CD4-positive, alpha-beta memory T cell (primary cell): ENCODE results near the gene SPATA16. TPM values are rescaled to one million over a fixed set of nuclear protein-coding genes. Genes with fewer than 3 reads are reported as not detected.
A peak's percentile ranks its signal among the peaks of the same experiment; 100 is the strongest.

Experiments
- CTCF ChIA-PET: fragments of 350-600 bp; sonication (Branson Sonifier 250); formaldehyde crosslinking; loops from one replicate; lab custom pipeline; 2021; ENCODE audit warnings: inconsistent platforms; ENCODE audit not compliant: partially characterized antibody; lab: Charles Lee
- POLR2A ChIA-PET: fragments of 350-600 bp; sonication (Branson Sonifier 250); formaldehyde crosslinking; loops from one replicate; lab custom pipeline; 2021; ENCODE audit not compliant: partially characterized antibody; lab: Charles Lee
- DNase-seq, 5 donors: peaks; one replicate each; pipeline versions ENCODE4 v3.0.0 to v3.0.0-alpha.2; 2020 to 2022; ENCODE audit warnings: mixed read lengths in 1 of 5
- H3K27ac ChIP-seq: one replicate; pipeline ENCODE4 v1.7.0; 2013; ENCODE audit warnings: low read depth, low read length
- H3K27me3 ChIP-seq: 2 replicates; pipeline ENCODE4 v1.7.0; 2013; ENCODE audit warnings: mild to moderate bottlenecking, low read length, moderate library complexity; ENCODE audit not compliant: insufficient read depth
- H3K36me3 ChIP-seq: 2 replicates; pipeline ENCODE4 v1.7.0; 2013; ENCODE audit warnings: mild to moderate bottlenecking, low read length, moderate library complexity; ENCODE audit not compliant: insufficient read depth
- H3K4me1 ChIP-seq: 2 replicates; pipeline ENCODE4 v1.7.0; 2013; ENCODE audit warnings: mild to moderate bottlenecking, low read length, moderate library complexity; ENCODE audit not compliant: insufficient read depth
- H3K4me3 ChIP-seq, 2 donors: one replicate each; pipeline ENCODE4 v1.7.0; 2013; ENCODE audit warnings: low read length in 2 of 2, mild to moderate bottlenecking in 1 of 2
- H3K9me3 ChIP-seq, 2 donors: one replicate each; pipeline ENCODE4 v1.7.0; 2013; ENCODE audit warnings: low read length in 2 of 2, control low read depth in 1 of 2; ENCODE audit not compliant: control insufficient read depth in 1 of 2
- H3K27ac Mint-ChIP-seq, 7 donors: one replicate each; pipeline ENCODE4 v1.8.0; 2020 to 2021; ENCODE audit warnings: mixed read lengths in 7 of 7, mild to moderate bottlenecking in 6 of 7, inconsistent platforms in 3 of 7, moderate library complexity in 3 of 7
- H3K27me3 Mint-ChIP-seq, 2 donors: one replicate each; pipeline ENCODE4 v1.8.0; 2020 to 2021; ENCODE audit warnings: mixed read lengths in 2 of 2
- H3K36me3 Mint-ChIP-seq, 2 donors: one replicate each; pipeline ENCODE4 v1.8.0; 2020 to 2021; ENCODE audit warnings: mixed read lengths in 2 of 2, inconsistent platforms in 1 of 2, mild to moderate bottlenecking in 1 of 2
- H3K4me1 Mint-ChIP-seq, 4 donors: one replicate each; pipeline ENCODE4 v1.8.0; 2020 to 2021; ENCODE audit warnings: mixed read lengths in 4 of 4, mild to moderate bottlenecking in 1 of 4
- H3K4me3 Mint-ChIP-seq, 8 donors: one replicate each; pipeline ENCODE4 v1.8.0; 2020 to 2021; ENCODE audit warnings: mixed read lengths in 8 of 8, mild to moderate bottlenecking in 7 of 8, moderate library complexity in 6 of 8, inconsistent platforms in 3 of 8
- H3K9me3 Mint-ChIP-seq, 8 donors: one replicate each; pipeline ENCODE4 v1.8.0; 2020 to 2021; ENCODE audit warnings: mixed read lengths in 8 of 8, mild to moderate bottlenecking in 5 of 8, inconsistent platforms in 3 of 8, moderate library complexity in 1 of 8
- intact Hi-C: fragments of 100-400 bp; cut with micrococcal nuclease; formaldehyde crosslinking; loops from one replicate; pipeline ENCODE4 v1.15.1; 2023
- polyA plus RNA-seq, 2 donors: library from polyadenylated mRNA; unstranded; fragments of 300-500 nt; fragmentation: Illumina TruSeq; gene quantifications; one replicate each; pipeline ENCODE4 v1.2.3, GENCODE V29; 2021
- total RNA-seq, 2 experiments: library from RNA; stranded (reverse); gene quantifications; one replicate each; pipeline ENCODE4 v1.2.3, GENCODE V29; 2021

The SPATA16 gene
- total and polyA plus RNA-seq, 4 experiments from 2014 or later = not detected

GRCh38 chr3:172929451-172929850 is 211.6 kb downstream of the SPATA16 start:
- CTCF ChIA-PET = no interaction called here
- H3K36me3 Mint-ChIP-seq = no peaks in the 10 kb centered on the region
- intact Hi-C loops = no loop called here
- POLR2A ChIA-PET = no interaction called here
- Histone ChIP-seq H3K36me3 (no peaks in the 10 kb centered on the region), H3K27me3 (no peaks in the 10 kb centered on the region), H3K4me3 (no peak overlapping the region), H3K9me3 (no peaks in the 10 kb centered on the region), H3K27ac (no peak overlapping the region), H3K4me1 (no peaks in the 10 kb centered on the region)
- no peak for DNase-seq
- peaks cover 0 to 2% (median 0%) of the 10 kb centered on the region in 8 donors for H3K9me3 Mint-ChIP-seq
- no peaks in the 10 kb centered on the region for H3K4me1 Mint-ChIP-seq
- H3K4me3 Mint-ChIP-seq = no peak overlapping the region
- no peaks in the 10 kb centered on the region for H3K27me3 Mint-ChIP-seq
- peak overlapping the region in 1 of 7 donors; percentile 8 for H3K27ac Mint-ChIP-seq

- no peaks in the 10 kb centered on the region for H3K36me3 Mint-ChIP-seq
- no peaks in the 10 kb centered on the region for H3K36me3 ChIP-seq
- ChIA-PET POLR2A (no interaction called here), CTCF (no interaction called here)
- no peaks in the 10 kb centered on the region for H3K27me3 Mint-ChIP-seq
- no peaks in the 10 kb centered on the region for H3K27me3 ChIP-seq
- H3K4me3 Mint-ChIP-seq = no peak overlapping the region
- H3K27ac ChIP-seq = no peak overlapping the region
- no peaks in the 10 kb centered on the region for H3K4me1 ChIP-seq
- intact Hi-C loops = no loop called here
- H3K27ac Mint-ChIP-seq = no peak overlapping the region
- H3K4me1 Mint-ChIP-seq = no peaks in the 10 kb centered on the region
- H3K9me3 ChIP-seq = no peaks in the 10 kb centered on the region
- H3K4me3 ChIP-seq = no peak overlapping the region
- DNase-seq = no peak
- H3K9me3 Mint-ChIP-seq = peaks cover 0 to 2% (median 0%) of the 10 kb centered on the region in 8 donors
Measured at GRCh38 chr3:172924546-172924945, 216.5 kb downstream of the SPATA16 start.

DNA sequence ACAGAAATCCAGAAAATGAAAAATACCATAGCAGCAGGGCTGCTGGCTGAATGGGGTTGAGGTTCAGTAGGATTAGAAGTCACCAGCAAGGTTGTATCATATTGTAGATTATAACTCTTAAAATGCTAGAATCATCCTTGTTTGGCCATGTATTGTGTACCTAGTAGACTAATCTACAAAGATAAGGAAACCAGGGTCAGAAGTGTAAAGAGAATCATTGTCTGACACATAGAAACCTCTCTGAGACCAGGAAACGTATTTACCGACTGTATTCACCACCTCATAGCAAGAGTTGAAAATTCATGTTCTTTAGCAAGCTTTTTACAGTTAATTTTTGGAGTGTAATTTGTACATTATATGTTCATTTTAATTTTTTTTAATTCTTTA is 221.7 kb downstream of the SPATA16 start:
- H3K36me3 Mint-ChIP-seq = no peaks in the 10 kb centered on the region
- intact Hi-C loops = no loop called here
- DNase-seq = no peak
- no peak overlapping the region for H3K27ac ChIP-seq
- H3K4me1 Mint-ChIP-seq = no peaks in the 10 kb centered on the region
- no peak overlapping the region for H3K27ac Mint-ChIP-seq
- peaks cover 1 to 5% of the 10 kb centered on the region in 2 donors for H3K27me3 Mint-ChIP-seq
- H3K4me1 ChIP-seq = no peaks in the 10 kb centered on the region
- H3K9me3 Mint-ChIP-seq = no peaks in the 10 kb centered on the region
- no peak overlapping the region for H3K4me3 Mint-ChIP-seq
- H3K27me3 ChIP-seq = no peaks in the 10 kb centered on the region
- no peaks in the 10 kb centered on the region for H3K9me3 ChIP-seq
- POLR2A ChIA-PET = no interaction called here
- no peak overlapping the region for H3K4me3 ChIP-seq
- CTCF ChIA-PET = no interaction called here
- no peaks in the 10 kb centered on the region for H3K36me3 ChIP-seq

DNA sequence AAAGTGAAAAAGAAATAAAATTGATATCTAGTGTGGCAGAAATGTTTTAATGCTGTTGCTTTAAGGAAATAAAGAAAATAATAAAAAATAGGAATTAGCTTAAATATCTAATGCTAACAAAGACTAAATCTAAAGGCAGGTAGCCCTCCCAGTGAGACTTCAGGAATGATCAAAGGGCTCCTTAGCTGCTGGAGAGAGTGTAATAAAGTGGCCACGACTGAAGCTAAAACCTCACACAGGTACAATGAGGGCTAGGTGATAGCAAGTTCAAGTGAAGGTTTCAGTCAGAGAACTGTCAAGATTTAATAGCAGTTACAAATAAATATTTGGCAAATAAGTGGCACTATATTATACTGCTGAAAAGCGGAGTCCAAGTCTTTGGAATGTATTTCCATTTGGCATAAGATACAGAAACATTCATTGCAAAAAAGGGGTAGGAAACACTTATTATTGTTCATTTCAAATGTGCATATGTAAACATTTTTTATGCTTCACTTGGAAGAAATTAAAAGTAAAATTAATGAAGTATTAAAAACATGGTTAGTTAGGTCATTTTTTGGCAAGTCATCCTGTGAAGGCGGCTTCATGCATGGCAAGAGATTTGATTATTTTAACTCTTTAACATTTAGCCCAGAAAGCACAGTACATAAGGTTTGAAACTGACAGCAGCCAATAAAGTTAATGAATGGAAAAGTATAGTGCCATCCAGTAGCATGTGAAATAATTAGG is 222.3 kb downstream of the SPATA16 start:
- H3K4me3 Mint-ChIP-seq = no peak overlapping the region

GRCh38 chr3:172918165-172918564 is 222.9 kb downstream of the SPATA16 start:
- intact Hi-C loops = no loop called here
- H3K36me3 Mint-ChIP-seq = no peaks in the 10 kb centered on the region
- Histone ChIP-seq H3K9me3 (no peaks in the 10 kb centered on the region), H3K27ac (no peak overlapping the region), H3K4me1 (no peaks in the 10 kb centered on the region), H3K27me3 (no peaks in the 10 kb centered on the region), H3K36me3 (no peaks in the 10 kb centered on the region), H3K4me3 (no peak overlapping the region)
- H3K27ac Mint-ChIP-seq = no peak overlapping the region
- ChIA-PET POLR2A (no interaction called here), CTCF (no interaction called here)
- no peak for DNase-seq
- H3K4me3 Mint-ChIP-seq = no peak overlapping the region
- no peaks in the 10 kb centered on the region for H3K4me1 Mint-ChIP-seq
- peaks cover 1 to 5% of the 10 kb centered on the region in 2 donors for H3K27me3 Mint-ChIP-seq
- no peaks in the 10 kb centered on the region for H3K9me3 Mint-ChIP-seq

More for the DNA sequence above, 222.3 kb downstream of the SPATA16 start:
- H3K27me3 ChIP-seq = no peaks in the 10 kb centered on the region
- peaks cover 1 to 5% of the 10 kb centered on the region in 2 donors for H3K27me3 Mint-ChIP-seq
- ChIA-PET POLR2A (no interaction called here), CTCF (no interaction called here)
- no peaks in the 10 kb centered on the region for H3K9me3 Mint-ChIP-seq
- H3K36me3 Mint-ChIP-seq = no peaks in the 10 kb centered on the region
- no peaks in the 10 kb centered on the region for H3K4me1 ChIP-seq
- intact Hi-C loops = no loop called here
- no peak overlapping the region for H3K4me3 ChIP-seq
- H3K27ac ChIP-seq = no peak overlapping the region
- H3K4me1 Mint-ChIP-seq = no peaks in the 10 kb centered on the region
- H3K9me3 ChIP-seq = no peaks in the 10 kb centered on the region
- H3K27ac Mint-ChIP-seq = no peak overlapping the region
- no peaks in the 10 kb centered on the region for H3K36me3 ChIP-seq
- no peak for DNase-seq

- no peak overlapping the region for H3K27ac ChIP-seq
- intact Hi-C loops = no loop called here
- no peak overlapping the region for H3K4me3 ChIP-seq
- Mint-ChIP-seq H3K4me3 (no peak overlapping the region), H3K4me1 (no peaks in the 10 kb centered on the region), H3K36me3 (no peaks in the 10 kb centered on the region), H3K27ac (no peak overlapping the region), H3K9me3 (peaks cover 0 to 6% (median 0%) of the 10 kb centered on the region in 8 donors), H3K27me3 (peaks cover 5 to 10% of the 10 kb centered on the region in 2 donors)
- no peaks in the 10 kb centered on the region for H3K4me1 ChIP-seq
- no peaks in the 10 kb centered on the region for H3K36me3 ChIP-seq
- no peak for DNase-seq
- CTCF ChIA-PET = no interaction called here
- no peaks in the 10 kb centered on the region for H3K27me3 ChIP-seq
- POLR2A ChIA-PET = no interaction called here
- no peaks in the 10 kb centered on the region for H3K9me3 ChIP-seq
Measured at GRCh38 chr3:172915911-172916514, 225.0 kb downstream of the SPATA16 start.

GRCh38 chr3:172914854-172915253 is 226.2 kb downstream of the SPATA16 start:
- Histone ChIP-seq H3K4me1 (no peaks in the 10 kb centered on the region), H3K36me3 (no peaks in the 10 kb centered on the region), H3K9me3 (no peaks in the 10 kb centered on the region), H3K4me3 (no peak overlapping the region), H3K27me3 (no peaks in the 10 kb centered on the region), H3K27ac (no peak overlapping the region)
- Mint-ChIP-seq H3K36me3 (no peaks in the 10 kb centered on the region), H3K4me1 (no peaks in the 10 kb centered on the region), H3K27ac (no peak overlapping the region), H3K9me3 (peaks cover 0 to 8% (median 1%) of the 10 kb centered on the region in 8 donors), H3K27me3 (peaks cover 7 to 10% of the 10 kb centered on the region in 2 donors), H3K4me3 (no peak overlapping the region)
- intact Hi-C loops = no loop called here
- POLR2A ChIA-PET = no interaction called here
- CTCF ChIA-PET = no interaction called here
- no peak for DNase-seq
